Measurements from ENCODE around the gene GXYLT1.
"Not testable (repeated sequence)": the region's sequence is repeated elsewhere in the genome, so short reads cannot be mapped to it uniquely, and the experiment has no call there.

GXYLT1 gene

GRCh38 chr12:42104087-42104486 lies 40.6 kb downstream of the GXYLT1 start:
- DNase-seq (ENCODE audit: insufficient read length, low spot score) (no peak), FAIRE-seq (no peak)

GRCh38 chr12:42103155-42103554 lies 41.5 kb downstream of the GXYLT1 start:
- FAIRE-seq (no peak), DNase-seq (ENCODE audit: insufficient read length, low spot score) (no peak)

GRCh38 chr12:42102720-42103119 lies 42.0 kb downstream of the GXYLT1 start:
- DNase-seq (ENCODE audit: insufficient read length, low spot score) = no peak
- FAIRE-seq = no peak

- DNase-seq (ENCODE audit: insufficient read length, low spot score) (no peak), FAIRE-seq (no peak)
Measured at GRCh38 chr12:42099433-42099832, 45.2 kb downstream of the GXYLT1 start.

- DNase-seq (ENCODE audit: insufficient read length, low spot score) = peak; percentile 18
- FAIRE-seq = peak; percentile 90
Measured at GRCh38 chr12:42097971-42098370, 46.7 kb downstream of the GXYLT1 start.

- DNase-seq (ENCODE audit: insufficient read length, low spot score) (no peak), FAIRE-seq (no peak)
Measured at GRCh38 chr12:42094277-42094676, 50.4 kb downstream of the GXYLT1 start.

- DNase-seq (ENCODE audit: insufficient read length, low spot score) = no peak
- no peak for FAIRE-seq
Measured at GRCh38 chr12:42091769-42092168, 52.9 kb downstream of the GXYLT1 start.

GRCh38 chr12:42090899-42091298 lies 53.8 kb downstream of the GXYLT1 start:
- FAIRE-seq (no peak), DNase-seq (ENCODE audit: insufficient read length, low spot score) (no peak)

GRCh38 chr12:42086031-42086430 lies 58.6 kb downstream of the GXYLT1 start:
- DNase-seq (ENCODE audit: insufficient read length, low spot score) (no peak), FAIRE-seq (no peak)

GRCh38 chr12:42085594-42085993 lies 59.1 kb downstream of the GXYLT1 start:
- FAIRE-seq = no peak

GRCh38 chr12:42084522-42084921 lies 60.2 kb downstream of the GXYLT1 start:
- DNase-seq (ENCODE audit: insufficient read length, low spot score) (no peak), FAIRE-seq (no peak)

More at GRCh38 chr12:42085594-42085993, 59.1 kb downstream of the GXYLT1 start:
- DNase-seq (ENCODE audit: insufficient read length, low spot score) = no peak

GRCh38 chr12:42076976-42077375 lies 67.7 kb downstream of the GXYLT1 start:
- no peak for DNase-seq (ENCODE audit: insufficient read length, low spot score)
- no peak for FAIRE-seq

- DNase-seq (ENCODE audit: insufficient read length, low spot score) = no peak
Measured at GRCh38 chr12:42070036-42070435, 74.6 kb downstream of the GXYLT1 start.

GRCh38 chr12:42059127-42059526 lies 85.5 kb downstream of the GXYLT1 start:
- DNase-seq (ENCODE audit: insufficient read length, low spot score) (no peak), FAIRE-seq (no peak)

More at GRCh38 chr12:42070036-42070435, 74.6 kb downstream of the GXYLT1 start:
- no peak for FAIRE-seq

GRCh38 chr12:42056130-42056529 lies 88.5 kb downstream of the GXYLT1 start:
- FAIRE-seq (peak; percentile 23), DNase-seq (ENCODE audit: insufficient read length, low spot score) (no peak)

- no peak for DNase-seq (ENCODE audit: insufficient read length, low spot score)
- FAIRE-seq = no peak
Measured at GRCh38 chr12:42053456-42053855, 91.2 kb downstream of the GXYLT1 start.

- DNase-seq (ENCODE audit: insufficient read length, low spot score); FAIRE-seq: not testable (repeated sequence)
Measured at GRCh38 chr12:42048980-42049379, 95.7 kb downstream of the GXYLT1 start.

- no peak for DNase-seq (ENCODE audit: insufficient read length, low spot score)
- no peak for FAIRE-seq
Measured at GRCh38 chr12:42039577-42039976, 105.1 kb downstream of the GXYLT1 start.

- DNase-seq (ENCODE audit: insufficient read length, low spot score) (no peak), FAIRE-seq (no peak)
Measured at GRCh38 chr12:42039176-42039575, 105.5 kb downstream of the GXYLT1 start.

GRCh38 chr12:42031847-42032564 lies 112.7 kb downstream of the GXYLT1 start:
- FAIRE-seq (no peak), DNase-seq (ENCODE audit: insufficient read length, low spot score) (no peak)

Data from GM19239 (cell line).